Fibroblast of lung (primary cell): ENCODE data around the gene SHC4. TPM values are rescaled to one million over a fixed set of nuclear protein-coding genes. Genes with fewer than 3 reads are reported as not detected.

Experiments
- DNase-seq, 2 donors: peaks; one replicate each; pipeline versions ENCODE4 v3.0.0 to v3.0.0-alpha.2; 2010; ENCODE audit warnings: low read depth in 2 of 2
- H2AFZ ChIP-seq: 2 replicates; pipeline ENCODE4 v1.5.1; 2012; ENCODE audit warnings: low read length, control low read depth, inconsistent platforms
- H3K27ac ChIP-seq: 2 replicates; pipeline ENCODE4 v1.5.1; 2011; ENCODE audit warnings: low read length, control low read depth; ENCODE audit not compliant: insufficient read depth
- H3K27me3 ChIP-seq: 2 replicates; pipeline ENCODE4 v1.5.1; 2011; ENCODE audit warnings: mild to moderate bottlenecking, low read length; ENCODE audit not compliant: control insufficient read depth, insufficient read depth
- H3K36me3 ChIP-seq: 2 replicates; pipeline ENCODE4 v1.5.1; 2011; ENCODE audit warnings: low read length; ENCODE audit not compliant: control insufficient read depth, insufficient read depth
- H3K4me1 ChIP-seq: 2 replicates; pipeline ENCODE4 v1.5.1; 2011; ENCODE audit warnings: low read length; ENCODE audit not compliant: control insufficient read depth, insufficient read depth; ENCODE audit errors: extremely low read depth
- H3K4me2 ChIP-seq: 2 replicates; pipeline ENCODE4 v1.5.1; 2011; ENCODE audit warnings: low read length, control low read depth; ENCODE audit not compliant: insufficient read depth; ENCODE audit errors: extremely low read depth
- H3K4me3 ChIP-seq, 4 experiments: fragments of 200-600 bp in 1 of 4; sonication (generic) in 1 of 4; replicated peaks in 1 of 4; 2 replicates each; pipeline ENCODE4 v1.5.1; 2011 to 2016; ENCODE audit warnings: low read length in 4 of 4, low read depth in 3 of 4, mild to moderate bottlenecking in 3 of 4, control low read depth in 2 of 4, inconsistent platforms in 1 of 4, mixed read lengths in 1 of 4; ENCODE audit not compliant: insufficient read depth in 1 of 4; ENCODE audit errors: control extremely low read depth in 1 of 4
- H3K79me2 ChIP-seq: 2 replicates; pipeline ENCODE4 v1.5.1; 2012; ENCODE audit warnings: mild to moderate bottlenecking, low read length, inconsistent platforms; ENCODE audit not compliant: control insufficient read depth, insufficient read depth
- H3K9ac ChIP-seq: 2 replicates; pipeline ENCODE4 v1.5.1; 2011; ENCODE audit warnings: mild to moderate bottlenecking, low read length, control low read depth; ENCODE audit not compliant: insufficient read depth
- H3K9me3 ChIP-seq: 2 replicates; pipeline ENCODE4 v1.5.1; 2012; ENCODE audit warnings: low read depth, low read length; ENCODE audit not compliant: control insufficient read depth, insufficient read depth
- H4K20me1 ChIP-seq: 2 replicates; pipeline ENCODE4 v1.5.1; 2011; ENCODE audit warnings: low read length; ENCODE audit not compliant: control insufficient read depth, insufficient read depth; ENCODE audit errors: extremely low read depth
- CTCF ChIP-seq, 2 donors: IDR thresholded peaks in 1 of 2; conservative IDR thresholded peaks in 1 of 2; 1 replicate in 1 of 2; 2 replicates in 1 of 2; pipeline ENCODE4 v1.5.1; 2011 to 2012; ENCODE audit warnings: low read length in 2 of 2, control low read depth in 1 of 2, inconsistent platforms in 1 of 2, low read depth in 1 of 2, mild to moderate bottlenecking in 1 of 2
- EZH2 ChIP-seq: IDR thresholded peaks from 2 replicates; pipeline ENCODE4 v1.5.1; 2012; ENCODE audit warnings: low read length, control low read depth, mild to moderate bottlenecking; ENCODE audit errors: missing control alignments
- polyA plus RNA-seq, 2 donors: library from polyadenylated mRNA; depleted of rRNA in 1 of 2; stranded (reverse) in 1 of 2; unstranded in 1 of 2; fragments of >200 nt; gene quantifications; 2 replicates each; pipeline ENCODE4 v1.2.1, GENCODE V29; 2011 to 2012; ENCODE audit warnings: missing spikeins in 1 of 2
- total RNA-seq: library from RNA; depleted of rRNA; stranded (reverse); fragments of >200 nt; gene quantifications from 2 replicates; pipeline ENCODE4 v1.2.1, GENCODE V29; 2014

The SHC4 gene
- total and polyA plus RNA-seq, 2 donors (not counting 1 experiment from before 2014, with no cell fraction given), result 0.75 to 1.5 TPM

GRCh38 chr15:48782911-48783310, 180.8 kb downstream of the SHC4 start:
- no peak for TF ChIP-seq EZH2
- TF ChIP-seq CTCF (conservative IDR thresholded peaks at IDR 0.05 in 1 of 2, IDR thresholded peaks at IDR 0.05 in 1 of 2; ENCODE audit: low read depth in 1 of 2, low read length in 2 of 2), result no peak
- Histone ChIP-seq H3K9me3 (no peaks in the 10 kb centered on the region), H3K4me2 (no peak overlapping the region), H3K4me3 (no peak overlapping the region), H2AFZ (no peak overlapping the region), H3K27me3 (no peaks in the 10 kb centered on the region), H3K36me3 (peaks cover 3% of the 10 kb centered on the region), H3K4me1 (no peaks in the 10 kb centered on the region), H3K79me2 (no peaks in the 10 kb centered on the region), H3K9ac (no peak overlapping the region), H4K20me1 (no peaks in the 10 kb centered on the region), H3K27ac (no peak overlapping the region)
- no peak for DNase-seq

- Histone ChIP-seq H3K27ac (no peak overlapping the region), H3K36me3 (peaks cover 3% of the 10 kb centered on the region)
These were observed 182.1 kb downstream of the SHC4 start for GRCh38 chr15:48781481-48782081.

GRCh38 chr15:48781017-48781416, 182.7 kb downstream of the SHC4 start:
- Histone ChIP-seq H3K4me1 (no peaks in the 10 kb centered on the region), H2AFZ (no peak overlapping the region), H3K36me3 (peaks cover 3% of the 10 kb centered on the region), H3K79me2 (no peaks in the 10 kb centered on the region), H4K20me1 (no peaks in the 10 kb centered on the region), H3K9ac (no peak overlapping the region), H3K27ac (no peak overlapping the region), H3K4me3 (no peak overlapping the region), H3K4me2 (no peak overlapping the region), H3K9me3 (no peaks in the 10 kb centered on the region), H3K27me3 (no peaks in the 10 kb centered on the region)
- TF ChIP-seq EZH2 (no peak), CTCF (conservative IDR thresholded peaks at IDR 0.05 in 1 of 2, IDR thresholded peaks at IDR 0.05 in 1 of 2; ENCODE audit: low read depth in 1 of 2, low read length in 2 of 2) (no peak)
- peak; percentile 18 to 19 for DNase-seq

More at GRCh38 chr15:48781481-48782081, 182.1 kb downstream of the SHC4 start:
- Histone ChIP-seq H3K79me2 (no peaks in the 10 kb centered on the region), H3K4me3 (no peak overlapping the region), H4K20me1 (no peaks in the 10 kb centered on the region), H3K4me2 (no peak overlapping the region), H3K9me3 (no peaks in the 10 kb centered on the region), H3K9ac (no peak overlapping the region), H3K4me1 (no peaks in the 10 kb centered on the region), H2AFZ (no peak overlapping the region), H3K27me3 (no peaks in the 10 kb centered on the region)
- TF ChIP-seq EZH2 (no peak), CTCF (conservative IDR thresholded peaks at IDR 0.05 in 1 of 2, IDR thresholded peaks at IDR 0.05 in 1 of 2; ENCODE audit: low read depth in 1 of 2, low read length in 2 of 2) (no peak)
- no peak for DNase-seq
